ENCODE results near the gene PSMF1. TPM values are rescaled to one million over a fixed set of nuclear protein-coding genes. Genes with fewer than 3 reads are reported as not detected.

PSMF1 gene
- polyA plus RNA-seq, 3 donors, result 123 to 146 (median 132) TPM

GRCh38 chr20:1182106-1182505, 63.7 kb downstream of the PSMF1 start:
- DNase-seq (ENCODE audit: extremely low read depth in 1 of 11, low read depth in 9 of 11, low spot score in 4 of 11), result no peak

- DNase-seq (ENCODE audit: extremely low read depth in 1 of 11, low read depth in 9 of 11, low spot score in 4 of 11), result no peak
Measured at GRCh38 chr20:1183153-1183552, 64.8 kb downstream of the PSMF1 start.

DNA sequence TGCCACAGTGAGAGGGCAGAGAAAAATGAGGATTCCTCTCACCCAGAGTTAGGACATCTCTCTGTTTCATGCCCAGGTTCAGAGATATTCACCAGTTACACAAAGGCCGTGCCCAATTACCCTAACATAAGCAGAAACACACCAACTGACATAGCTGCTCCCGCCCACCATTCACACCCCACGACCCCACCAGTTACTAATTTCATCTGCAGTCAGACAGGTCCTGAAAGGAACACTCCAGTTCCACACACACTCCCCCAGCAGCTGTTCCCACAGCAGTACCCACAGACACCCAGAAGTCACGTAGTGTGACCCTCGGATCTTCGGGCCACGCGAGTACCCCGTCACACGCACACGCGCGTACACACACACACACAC, 65.8 kb downstream of the PSMF1 start:
- no peak for DNase-seq (ENCODE audit: extremely low read depth in 1 of 11, low read depth in 9 of 11, low spot score in 4 of 11)

DNA sequence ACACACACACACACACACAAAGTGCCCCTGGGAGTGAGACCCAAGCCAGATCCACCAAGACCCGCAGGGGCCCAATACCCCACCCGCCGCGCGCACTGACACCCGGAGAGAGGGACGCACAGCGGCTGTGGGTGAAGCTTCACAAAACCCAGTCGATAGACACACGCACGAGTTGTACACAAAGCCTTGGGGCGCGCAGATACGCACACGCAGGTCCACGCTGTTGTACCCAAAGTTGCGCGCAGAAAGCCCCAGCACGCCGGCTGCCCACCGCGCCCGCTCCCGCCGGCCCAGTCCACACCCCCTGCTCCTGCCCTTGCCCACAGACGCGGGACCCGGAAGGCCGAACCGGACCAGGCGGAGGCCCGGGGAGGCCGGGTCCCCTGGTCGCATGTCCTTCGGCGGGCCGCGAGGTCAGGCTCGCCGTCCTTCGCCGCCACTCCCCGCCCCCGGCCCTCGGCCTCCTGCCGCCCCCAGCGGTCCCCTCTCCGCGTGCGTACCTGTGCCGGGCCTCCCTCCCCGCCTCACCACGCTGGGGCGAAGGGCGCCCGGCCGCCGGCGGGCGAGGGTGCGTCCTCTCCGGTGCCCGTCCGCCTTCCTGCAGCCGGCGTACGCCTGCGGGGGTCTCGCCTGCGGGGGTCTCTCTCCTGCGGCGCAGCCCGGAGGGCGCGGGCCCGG, 66.4 kb downstream of the PSMF1 start, which contains the start of gene TMEM74B:
TMEM74B (minus strand) TSS at position 344 of the 678 bp plus-strand sequence. CDS start 1,180 bp downstream, outside the sequence.
- DNase-seq (ENCODE audit: extremely low read depth in 1 of 11, low read depth in 9 of 11, low spot score in 4 of 11), result peak in 1 of 11 donors; percentile 4

DNA sequence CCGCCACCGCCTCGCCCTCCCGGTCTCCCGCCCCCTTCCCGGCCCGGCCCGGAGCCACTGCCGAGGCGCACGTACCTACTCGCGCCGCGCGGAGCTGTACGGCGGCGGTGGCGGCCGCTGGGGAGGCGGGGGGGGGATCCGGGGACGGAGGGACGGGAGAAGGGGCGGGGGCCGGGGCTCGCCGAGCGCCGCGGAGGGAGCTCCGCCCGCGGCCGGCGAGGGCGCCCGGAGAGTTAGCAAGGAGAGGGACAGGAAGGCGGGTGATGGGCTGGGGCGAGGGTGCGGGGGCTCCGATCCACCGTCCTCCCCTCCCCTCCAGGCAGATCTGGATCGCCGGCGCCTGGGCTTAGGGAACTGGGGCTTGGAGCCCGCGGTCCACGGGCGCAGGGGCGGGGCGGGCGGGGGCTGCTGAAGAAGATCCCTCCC, 66.9 kb downstream of the PSMF1 start:
- no peak for DNase-seq (ENCODE audit: extremely low read depth in 1 of 11, low read depth in 9 of 11, low spot score in 4 of 11)

GRCh38 chr20:1185790-1186334, 67.5 kb downstream of the PSMF1 start:
- peak in 5 of 11 donors; percentile 16 to 40 (median 34) for DNase-seq (ENCODE audit: extremely low read depth in 1 of 11, low read depth in 9 of 11, low spot score in 4 of 11)

GRCh38 chr20:1186367-1186991, 68.1 kb downstream of the PSMF1 start:
- DNase-seq (ENCODE audit: extremely low read depth in 1 of 11, low read depth in 9 of 11, low spot score in 4 of 11), result no peak

DNA sequence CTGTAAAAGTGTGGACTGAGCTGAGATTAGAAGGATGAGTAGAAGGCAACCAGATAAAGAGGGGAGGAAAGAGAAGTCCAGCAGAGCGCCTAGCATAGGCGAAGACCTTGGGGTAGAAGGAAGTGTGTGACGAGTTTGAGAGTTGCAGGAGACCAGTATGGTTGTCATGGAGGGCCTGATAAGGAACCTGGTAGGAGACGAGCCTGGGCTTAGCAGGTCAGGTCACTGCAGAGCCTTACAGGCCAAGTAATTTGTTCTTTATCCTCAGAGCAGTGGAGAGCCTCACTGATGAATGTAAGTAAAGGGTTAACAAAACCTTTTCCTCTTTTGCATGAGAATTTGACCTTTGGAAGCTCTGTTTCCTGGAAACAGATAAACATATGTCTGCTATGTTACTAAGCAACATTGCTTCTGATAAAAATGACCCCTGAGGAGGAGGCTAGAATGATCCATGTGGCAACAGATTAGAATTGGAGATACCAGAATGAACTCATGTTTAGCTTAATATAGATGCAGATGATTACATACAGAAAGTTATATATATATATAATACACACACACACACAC, 69.3 kb downstream of the PSMF1 start:
- DNase-seq (ENCODE audit: extremely low read depth in 1 of 11, low read depth in 9 of 11, low spot score in 4 of 11), result no peak

- no peak for DNase-seq (ENCODE audit: extremely low read depth in 1 of 11, low read depth in 9 of 11, low spot score in 4 of 11)
Measured at GRCh38 chr20:1188347-1188746, 69.9 kb downstream of the PSMF1 start.

DNA sequence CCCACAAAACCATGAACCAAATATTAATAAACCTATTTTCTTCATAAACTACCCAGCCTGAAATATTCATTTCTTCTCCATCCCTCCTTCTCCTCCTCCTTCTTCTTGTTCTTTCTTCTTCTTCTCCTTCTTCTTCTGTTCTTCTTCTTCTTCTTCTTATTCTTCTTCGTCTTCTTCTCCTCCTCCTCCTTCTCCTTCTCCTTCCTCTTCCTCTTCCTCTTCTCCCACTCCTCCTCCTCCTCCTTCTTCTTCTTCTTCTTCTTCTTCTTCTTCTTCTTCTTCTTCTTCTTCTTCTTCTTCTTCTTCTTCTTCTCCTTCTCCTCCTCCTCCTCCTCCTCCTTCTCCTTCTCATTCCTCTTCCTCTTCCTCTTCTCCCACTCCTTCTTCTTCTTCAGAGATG, 71.4 kb downstream of the PSMF1 start:
- no peak for DNase-seq (ENCODE audit: extremely low read depth in 1 of 11, low read depth in 9 of 11, low spot score in 4 of 11)

GRCh38 chr20:1190847-1191246, 72.4 kb downstream of the PSMF1 start:
- DNase-seq (ENCODE audit: extremely low read depth in 1 of 11, low read depth in 9 of 11, low spot score in 4 of 11), result no peak

DNA sequence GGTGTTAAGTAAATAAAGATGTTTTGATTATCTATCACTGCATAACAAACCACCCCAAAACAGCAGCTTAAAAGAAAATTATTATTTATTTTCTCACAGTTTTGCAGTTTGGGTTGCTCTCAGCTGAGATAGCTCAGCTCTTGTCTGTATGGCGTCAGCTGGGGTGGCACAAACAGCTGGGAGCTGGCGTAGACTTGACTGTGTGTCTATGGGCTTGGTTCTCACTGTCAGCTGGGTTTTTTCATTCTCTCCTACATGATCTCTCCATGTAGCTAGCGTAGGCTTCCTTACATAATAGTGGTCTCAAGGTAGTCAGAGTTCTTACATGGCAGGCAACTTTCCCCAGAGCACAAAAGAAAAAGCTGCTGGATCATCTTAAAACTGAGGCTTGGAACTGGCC, 72.9 kb downstream of the PSMF1 start:
- DNase-seq (ENCODE audit: extremely low read depth in 1 of 11, low read depth in 9 of 11, low spot score in 4 of 11), result no peak

- DNase-seq (ENCODE audit: extremely low read depth in 1 of 11, low read depth in 9 of 11, low spot score in 4 of 11), result no peak
Measured at GRCh38 chr20:1195226-1195625, 76.8 kb downstream of the PSMF1 start.

DNA sequence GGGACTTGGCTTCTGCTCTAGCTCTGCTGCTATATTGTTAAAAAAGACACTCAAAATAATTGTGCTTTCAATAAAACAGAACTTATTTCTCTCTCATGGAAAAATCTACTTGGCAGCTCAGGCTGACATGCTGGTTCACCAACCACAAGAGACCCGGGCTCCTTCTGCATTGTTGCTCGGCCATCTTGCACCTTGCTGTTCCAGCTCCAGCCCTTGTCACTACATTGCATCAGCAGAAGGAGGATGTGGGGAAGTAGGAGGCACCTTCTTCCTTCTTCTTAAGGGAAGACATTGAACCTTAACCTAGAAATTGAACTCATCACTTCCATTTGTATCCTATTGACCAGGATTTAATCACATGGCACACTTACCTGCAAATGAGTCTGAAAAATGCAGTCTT, 78.2 kb downstream of the PSMF1 start:
- no peak for DNase-seq (ENCODE audit: extremely low read depth in 1 of 11, low read depth in 9 of 11, low spot score in 4 of 11)

- no peak for DNase-seq (ENCODE audit: extremely low read depth in 1 of 11, low read depth in 9 of 11, low spot score in 4 of 11)
Measured at GRCh38 chr20:1197801-1198200, 79.4 kb downstream of the PSMF1 start.

GRCh38 chr20:1198751-1199150, 80.3 kb downstream of the PSMF1 start:
- DNase-seq (ENCODE audit: extremely low read depth in 1 of 11, low read depth in 9 of 11, low spot score in 4 of 11), result no peak

DNA sequence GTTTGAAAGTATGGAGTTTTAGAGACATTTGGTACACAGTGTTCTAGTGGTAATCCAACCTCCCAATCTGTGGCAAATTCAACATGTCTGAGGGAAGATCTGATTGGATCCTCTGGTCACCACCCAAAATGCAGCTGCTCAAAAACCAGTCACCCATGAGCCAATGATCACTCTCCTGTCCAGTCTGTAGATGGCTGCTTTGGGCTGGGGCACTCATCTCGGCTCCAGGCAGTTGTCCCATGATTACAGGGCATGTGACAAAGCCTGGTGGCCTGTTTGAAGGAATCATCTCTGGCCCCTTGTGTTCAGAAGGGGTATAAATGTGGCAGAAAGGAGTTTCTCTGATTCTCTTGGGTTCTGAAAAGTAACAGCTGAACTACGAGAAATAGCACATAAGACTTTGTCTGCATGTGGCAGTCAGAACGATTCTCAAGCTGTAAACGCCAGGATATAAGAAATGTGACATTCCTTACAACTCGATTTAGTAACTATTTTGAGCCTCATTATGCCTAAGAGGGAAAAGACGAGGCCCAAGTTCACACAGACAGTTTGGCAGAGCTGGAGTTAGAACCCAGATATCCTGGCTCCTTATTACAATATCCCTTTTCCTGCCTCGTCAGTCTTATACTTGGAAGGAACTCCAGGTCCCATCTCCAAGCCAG, 80.9 kb downstream of the PSMF1 start:
- no peak for DNase-seq (ENCODE audit: extremely low read depth in 1 of 11, low read depth in 9 of 11, low spot score in 4 of 11)

- no peak for DNase-seq (ENCODE audit: extremely low read depth in 1 of 11, low read depth in 9 of 11, low spot score in 4 of 11)
Measured at GRCh38 chr20:1199964-1200363, 81.6 kb downstream of the PSMF1 start.

DNA sequence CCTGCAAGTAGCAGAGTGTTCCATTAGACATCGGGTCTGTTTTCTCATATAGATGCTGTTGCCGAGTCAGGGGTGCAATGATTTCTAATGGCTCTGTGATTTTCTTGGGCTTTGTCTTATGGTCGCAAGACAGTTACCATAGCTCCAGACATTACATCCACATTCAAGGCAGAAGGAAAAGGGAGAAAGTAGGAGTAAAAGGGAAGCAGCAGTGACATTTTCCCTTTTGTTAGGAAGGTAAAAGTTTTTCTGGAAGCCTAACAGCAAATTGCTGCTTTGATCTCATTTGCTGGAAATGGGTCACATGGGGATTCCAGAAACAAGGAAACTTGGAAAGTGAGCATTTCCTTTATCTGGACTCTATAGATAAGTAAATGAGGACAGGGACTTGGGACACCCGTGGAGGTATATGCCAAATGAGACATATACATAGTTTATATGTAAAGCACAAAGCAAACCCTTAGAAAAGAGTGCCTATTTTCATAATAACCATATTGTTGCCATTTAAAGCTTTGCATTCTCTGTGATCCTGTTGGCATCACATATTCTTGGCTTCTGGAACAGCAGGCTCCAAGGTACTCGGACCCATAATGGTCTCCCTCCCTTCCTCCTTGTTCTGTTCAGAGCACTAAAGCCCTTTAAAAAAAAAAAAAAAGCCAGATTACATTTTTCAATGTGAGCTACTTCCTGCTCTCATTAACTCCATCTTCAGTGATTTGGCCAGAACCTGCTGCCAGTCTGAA, 84.5 kb downstream of the PSMF1 start, which contains the start of gene C20orf202:
C20orf202 (plus strand) TSS at position 693 of the 743 bp plus-strand sequence. CDS start 132 bp downstream, outside the sequence.
- no peak for DNase-seq (ENCODE audit: extremely low read depth in 1 of 11, low read depth in 9 of 11, low spot score in 4 of 11)

Measured in renal cortex interstitium (tissue), 11 donors.